Stimulated activated naive CD8-positive, alpha-beta T cell treated with anti-CD3 and anti-CD28 coated beads, Interleukin-15, amount 100 ng/mL, for 72 hours (primary cell): ENCODE data around the gene KLC4.
"Not testable (repeated sequence)": the region's sequence is repeated elsewhere in the genome, so short reads cannot be mapped to it uniquely, and the experiment has no call there.

Experiments
- ATAC-seq: fragments of 150-1000 bp; cut with Tn5 transposase; 2 replicates; pipeline ENCODE4 v1.10.0; 2021; ENCODE audit warnings: mild to moderate bottlenecking, moderate library complexity
- DNase-seq, 2 donors: peaks; one replicate each; pipeline ENCODE4 v3.0.0; 2021 to 2022
- H3K27ac Mint-ChIP-seq, 2 donors: one replicate each; pipeline ENCODE4 v1.8.0; 2022; ENCODE audit warnings: mild to moderate bottlenecking in 2 of 2, mixed read lengths in 2 of 2, moderate library complexity in 2 of 2
- H3K27me3 Mint-ChIP-seq: one replicate; pipeline ENCODE4 v1.8.0; 2022; ENCODE audit warnings: mixed read lengths
- H3K4me1 Mint-ChIP-seq: one replicate; pipeline ENCODE4 v1.8.0; 2022; ENCODE audit warnings: mild to moderate bottlenecking, mixed read lengths
- H3K4me3 Mint-ChIP-seq, 2 donors: one replicate each; pipeline ENCODE4 v1.8.0; 2022; ENCODE audit warnings: mild to moderate bottlenecking in 2 of 2, mixed read lengths in 2 of 2, moderate library complexity in 1 of 2
- H3K9me3 Mint-ChIP-seq, 2 donors: one replicate each; pipeline ENCODE4 v1.8.0; 2022; ENCODE audit warnings: mixed read lengths in 2 of 2

KLC4 gene

GRCh38 chr6:43026365-43026764 lies 33.1 kb upstream of the KLC4 start:
- H3K4me1 Mint-ChIP-seq = peaks cover 21% of the 10 kb centered on the region
- ATAC-seq (no peak), DNase-seq (no peak)
- no peaks in the 10 kb centered on the region for H3K9me3 Mint-ChIP-seq
- no peak overlapping the region for H3K27ac Mint-ChIP-seq
- no peak overlapping the region for H3K4me3 Mint-ChIP-seq
- no peaks in the 10 kb centered on the region for H3K27me3 Mint-ChIP-seq

DNA sequence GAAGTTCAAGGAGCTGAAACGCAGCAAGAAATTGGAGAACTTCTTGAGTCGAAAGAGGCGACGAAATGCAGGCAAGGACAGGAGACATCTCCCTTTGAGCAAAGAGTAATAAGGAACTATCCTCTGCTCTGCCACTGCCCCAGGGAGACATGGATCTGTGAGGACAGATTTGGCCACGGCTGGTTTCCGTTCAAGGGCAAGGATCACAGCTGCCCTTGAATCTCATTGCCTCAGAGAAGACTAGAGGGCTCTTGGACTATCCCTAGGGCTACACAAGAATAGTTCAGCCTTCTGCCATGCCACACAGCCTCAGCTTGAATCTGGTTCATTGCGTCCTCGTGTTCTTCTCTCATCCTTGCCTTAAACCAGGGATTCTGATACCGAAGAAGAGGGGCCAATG lies 30.3 kb upstream of the KLC4 start:
- Mint-ChIP-seq H3K27ac (no peak overlapping the region), H3K27me3 (no peaks in the 10 kb centered on the region), H3K4me3 (no peak overlapping the region), H3K4me1 (peaks cover 6% of the 10 kb centered on the region), H3K9me3 (no peaks in the 10 kb centered on the region)
- no peak for ATAC-seq
- DNase-seq = no peak

DNA sequence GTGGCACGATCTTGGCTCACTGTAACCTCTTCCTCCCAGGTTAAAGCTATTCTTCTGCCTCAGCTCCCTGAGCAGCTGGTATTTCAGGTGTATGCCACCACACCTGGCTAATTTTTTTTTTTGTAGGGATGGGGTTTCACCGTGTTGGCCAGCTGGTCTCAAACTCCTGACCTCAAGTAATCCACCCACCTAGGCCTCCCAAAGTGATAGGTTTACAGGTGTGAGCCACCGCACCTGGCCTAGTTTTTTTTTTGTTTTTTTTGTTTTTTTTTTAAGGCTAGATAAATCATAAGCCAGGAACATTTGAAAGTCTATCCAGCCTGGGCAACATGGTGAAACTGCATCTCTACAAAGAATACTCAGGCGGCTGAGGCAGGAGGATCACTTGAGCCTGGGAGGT lies 27.1 kb upstream of the KLC4 start:
- H3K27ac Mint-ChIP-seq = peak overlapping the region in 1 of 2 donors; percentile 52
- no peak for DNase-seq

GRCh38 chr6:43033496-43034189 lies 25.8 kb upstream of the KLC4 start:
- Mint-ChIP-seq H3K27me3 (no peaks in the 10 kb centered on the region), H3K9me3 (no peaks in the 10 kb centered on the region), H3K27ac (peak overlapping the region in 1 of 2 donors; percentile 3), H3K4me3 (no peak overlapping the region), H3K4me1 (no peaks in the 10 kb centered on the region)
- DNase-seq = no peak
- no peak for ATAC-seq

More for the DNA sequence above, 27.1 kb upstream of the KLC4 start:
- H3K9me3 Mint-ChIP-seq = no peaks in the 10 kb centered on the region
- no peaks in the 10 kb centered on the region for H3K4me1 Mint-ChIP-seq
- H3K4me3 Mint-ChIP-seq = no peak overlapping the region
- no peak for ATAC-seq
- no peaks in the 10 kb centered on the region for H3K27me3 Mint-ChIP-seq

DNA sequence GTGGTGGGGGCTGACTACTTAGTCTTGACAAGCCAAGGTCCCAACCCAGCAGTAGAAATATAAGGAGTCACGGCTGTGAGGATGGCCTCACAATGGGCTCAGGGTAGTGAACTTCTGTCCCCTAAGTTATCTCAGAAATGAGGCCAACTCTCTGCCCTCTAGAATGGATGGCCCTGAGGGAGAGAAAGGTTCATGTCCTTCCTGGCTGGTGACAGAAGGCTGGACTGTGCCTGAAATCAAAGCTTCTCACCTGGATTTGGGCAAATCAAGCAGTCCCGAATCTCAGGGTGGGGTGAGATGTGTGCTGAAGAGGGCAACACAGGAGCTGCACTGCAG lies 25.3 kb upstream of the KLC4 start:
- Mint-ChIP-seq H3K27me3 (no peaks in the 10 kb centered on the region), H3K27ac (no peak overlapping the region), H3K4me3 (no peak overlapping the region)

DNA sequence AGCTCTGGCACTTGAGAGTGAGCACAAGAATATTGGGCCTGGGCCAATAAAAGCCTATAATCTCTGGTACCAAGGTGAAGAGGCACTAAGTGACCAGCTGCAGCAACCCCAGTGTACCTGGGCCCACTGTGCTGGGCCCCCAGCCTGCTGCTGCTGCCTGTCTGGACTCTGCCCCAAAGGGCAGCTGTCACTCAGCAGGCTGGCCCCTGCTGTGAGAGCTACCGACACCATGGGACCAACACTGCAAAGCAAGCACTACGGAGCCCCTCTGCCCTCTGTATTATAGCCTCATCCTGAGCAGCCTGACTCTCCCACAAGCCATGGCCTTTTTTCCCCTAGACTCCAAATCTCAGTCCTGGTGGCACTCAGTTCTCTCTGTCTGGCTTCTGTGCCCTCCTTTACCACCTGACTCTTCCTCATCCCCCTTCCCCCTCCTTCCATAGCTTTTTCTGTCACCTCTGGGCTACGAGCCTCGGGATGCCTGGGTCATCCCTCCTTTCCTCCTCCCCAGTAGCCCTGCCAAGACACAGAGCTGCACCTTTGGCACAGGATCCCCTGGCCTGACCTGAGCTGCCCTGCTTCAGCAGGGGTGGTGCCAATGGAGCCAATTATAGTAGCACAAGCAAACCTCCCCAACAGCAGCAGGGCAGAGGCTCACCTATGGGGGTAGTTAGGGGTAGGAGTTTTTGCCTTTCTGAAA lies 23.8 kb upstream of the KLC4 start:
- H3K4me1 Mint-ChIP-seq = no peaks in the 10 kb centered on the region
- H3K4me3 Mint-ChIP-seq = no peak overlapping the region
- no peaks in the 10 kb centered on the region for H3K9me3 Mint-ChIP-seq
- DNase-seq = no peak
- no peak overlapping the region for H3K27ac Mint-ChIP-seq
- no peak for ATAC-seq
- H3K27me3 Mint-ChIP-seq = no peaks in the 10 kb centered on the region

More for the DNA sequence above, 25.3 kb upstream of the KLC4 start:
- ATAC-seq (no peak), DNase-seq (no peak)
- Mint-ChIP-seq H3K9me3 (no peaks in the 10 kb centered on the region), H3K4me1 (no peaks in the 10 kb centered on the region)

GRCh38 chr6:43036712-43037111 lies 22.7 kb upstream of the KLC4 start:
- DNase-seq = no peak
- Mint-ChIP-seq H3K27me3 (no peaks in the 10 kb centered on the region), H3K9me3 (no peaks in the 10 kb centered on the region), H3K27ac (no peak overlapping the region), H3K4me3 (no peak overlapping the region), H3K4me1 (no peaks in the 10 kb centered on the region)
- ATAC-seq = no peak

DNA sequence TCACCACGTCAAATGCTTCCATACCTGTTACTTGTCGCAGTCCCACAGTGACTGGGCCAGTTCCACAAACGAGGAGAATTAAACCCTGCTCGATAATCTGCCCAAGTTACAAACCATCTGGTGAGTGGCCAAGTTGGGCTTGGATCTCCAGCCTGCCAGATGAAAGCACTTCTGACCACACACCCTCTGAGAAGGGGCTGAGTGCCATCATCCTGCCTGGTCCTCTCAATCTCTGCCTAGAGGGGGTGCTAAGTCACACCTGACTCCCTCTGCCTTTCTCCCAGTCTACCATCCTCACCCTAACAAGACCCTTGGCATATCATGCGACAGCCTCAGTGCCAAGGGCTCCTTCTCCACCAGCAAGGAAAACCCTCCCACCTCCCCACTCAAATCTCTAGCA lies 22.2 kb upstream of the KLC4 start:
- no peak overlapping the region for H3K27ac Mint-ChIP-seq
- ATAC-seq (no peak), DNase-seq (no peak)
- no peaks in the 10 kb centered on the region for H3K27me3 Mint-ChIP-seq
- no peaks in the 10 kb centered on the region for H3K4me1 Mint-ChIP-seq
- no peaks in the 10 kb centered on the region for H3K9me3 Mint-ChIP-seq
- H3K4me3 Mint-ChIP-seq = no peak overlapping the region

DNA sequence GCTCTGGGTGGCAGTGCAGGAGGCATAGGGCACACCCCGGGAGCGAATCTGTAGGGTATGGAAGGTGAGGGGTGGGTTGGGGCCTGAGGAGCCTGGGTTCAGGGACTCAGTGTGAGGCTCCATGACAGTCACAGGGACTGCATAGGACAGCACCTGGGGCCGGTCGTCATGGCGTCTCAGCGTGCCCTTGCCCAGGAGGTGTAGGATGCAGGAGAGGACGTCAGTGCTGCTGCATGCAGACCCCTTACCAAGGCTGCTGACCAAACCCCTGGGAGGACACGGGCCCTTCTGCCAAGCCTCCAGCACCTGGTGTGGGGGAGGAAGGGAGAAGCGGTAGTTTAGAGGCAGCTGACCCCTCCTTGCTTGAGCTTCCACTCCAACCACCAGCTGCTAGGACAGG lies 21.7 kb upstream of the KLC4 start:
- no peak for DNase-seq
- ATAC-seq = peak; percentile 36
- H3K27ac Mint-ChIP-seq = no peak overlapping the region
- no peaks in the 10 kb centered on the region for H3K9me3 Mint-ChIP-seq
- H3K4me3 Mint-ChIP-seq = no peak overlapping the region
- no peaks in the 10 kb centered on the region for H3K27me3 Mint-ChIP-seq
- no peaks in the 10 kb centered on the region for H3K4me1 Mint-ChIP-seq

DNA sequence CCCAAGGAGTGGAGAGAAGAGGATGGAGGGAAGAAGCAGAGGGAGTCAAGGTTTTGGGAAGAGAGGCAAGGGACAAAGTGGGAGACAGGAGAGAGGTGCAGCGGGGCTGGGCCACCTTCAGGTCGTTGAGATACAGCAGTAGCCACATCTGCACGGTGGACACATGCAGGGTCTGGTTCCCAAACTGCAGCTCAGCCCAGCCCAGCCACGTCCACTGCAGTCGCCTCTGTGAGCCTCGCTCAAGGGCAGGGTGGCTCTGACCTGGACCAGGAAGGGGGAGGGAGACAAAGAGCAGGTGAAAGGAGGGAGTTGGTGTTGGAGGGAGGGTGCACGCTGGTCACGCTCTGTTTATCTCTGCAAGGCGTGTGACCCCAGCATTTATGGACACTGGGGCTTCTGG lies 20.7 kb upstream of the KLC4 start:
- DNase-seq = no peak
- Mint-ChIP-seq H3K4me1 (no peaks in the 10 kb centered on the region), H3K9me3 (no peaks in the 10 kb centered on the region), H3K4me3 (no peak overlapping the region), H3K27ac (peak overlapping the region in 1 of 2 donors; percentile 22), H3K27me3 (no peaks in the 10 kb centered on the region)
- ATAC-seq = no peak

- Mint-ChIP-seq H3K27me3 (no peaks in the 10 kb centered on the region), H3K4me1 (no peaks in the 10 kb centered on the region), H3K9me3 (no peaks in the 10 kb centered on the region), H3K4me3 (no peak overlapping the region), H3K27ac (peak overlapping the region; percentile 7 to 48)
- no peak for ATAC-seq
- DNase-seq = no peak
Observed at GRCh38 chr6:43040542-43041257, 18.7 kb upstream of the KLC4 start.

- H3K27me3 Mint-ChIP-seq, H3K9me3 Mint-ChIP-seq, ATAC-seq, DNase-seq, H3K27ac Mint-ChIP-seq, H3K4me3 Mint-ChIP-seq, H3K4me1 Mint-ChIP-seq: not testable (repeated sequence)
Observed at GRCh38 chr6:43041475-43041874, 18.0 kb upstream of the KLC4 start.

- no peak overlapping the region for H3K4me3 Mint-ChIP-seq
- H3K4me1 Mint-ChIP-seq = no peaks in the 10 kb centered on the region
- ATAC-seq = no peak
- no peak for DNase-seq
- H3K9me3 Mint-ChIP-seq = no peaks in the 10 kb centered on the region
- no peaks in the 10 kb centered on the region for H3K27me3 Mint-ChIP-seq
- no peak overlapping the region for H3K27ac Mint-ChIP-seq
Observed at GRCh38 chr6:43043310-43043709, 16.1 kb upstream of the KLC4 start.

DNA sequence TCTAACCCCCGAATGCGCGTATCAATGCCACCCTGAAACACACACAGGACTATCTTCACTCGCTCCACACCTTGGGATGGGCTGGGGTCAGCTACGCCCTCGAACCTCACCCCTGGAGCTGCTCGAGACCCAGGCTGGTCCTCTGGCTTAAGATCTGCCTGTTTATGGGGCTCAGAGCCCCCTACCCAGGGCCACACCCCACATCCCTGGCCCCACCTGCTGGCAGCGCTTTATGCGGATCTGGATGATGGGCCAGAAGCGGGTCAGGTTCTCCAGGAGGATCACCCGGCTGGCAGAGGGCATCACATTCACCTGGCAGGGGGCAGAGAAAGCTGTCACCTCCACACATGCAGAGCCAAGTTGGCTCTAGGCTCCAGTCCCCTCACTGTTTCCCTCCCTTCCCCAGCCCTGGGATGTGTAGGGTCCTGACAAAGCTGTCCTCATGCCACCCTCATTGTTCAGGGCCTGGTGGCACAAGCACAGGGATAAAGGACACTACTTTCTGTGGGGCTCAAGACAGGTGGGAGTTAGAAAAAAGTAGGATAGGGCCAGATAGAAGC lies 14.0 kb upstream of the KLC4 start:
- no peak overlapping the region for H3K27ac Mint-ChIP-seq
- no peak overlapping the region for H3K4me3 Mint-ChIP-seq
- peaks cover 8% of the 10 kb centered on the region for H3K4me1 Mint-ChIP-seq
- no peaks in the 10 kb centered on the region for H3K27me3 Mint-ChIP-seq
- ATAC-seq (no peak), DNase-seq (no peak)
- no peaks in the 10 kb centered on the region for H3K9me3 Mint-ChIP-seq

- H3K27ac Mint-ChIP-seq = no peak overlapping the region
- H3K4me1 Mint-ChIP-seq = peaks cover 31% of the 10 kb centered on the region
- ATAC-seq (no peak), DNase-seq (no peak)
- H3K9me3 Mint-ChIP-seq = no peaks in the 10 kb centered on the region
- no peak overlapping the region for H3K4me3 Mint-ChIP-seq
- H3K27me3 Mint-ChIP-seq = no peaks in the 10 kb centered on the region
Observed at GRCh38 chr6:43047998-43048397, 11.4 kb upstream of the KLC4 start.

DNA sequence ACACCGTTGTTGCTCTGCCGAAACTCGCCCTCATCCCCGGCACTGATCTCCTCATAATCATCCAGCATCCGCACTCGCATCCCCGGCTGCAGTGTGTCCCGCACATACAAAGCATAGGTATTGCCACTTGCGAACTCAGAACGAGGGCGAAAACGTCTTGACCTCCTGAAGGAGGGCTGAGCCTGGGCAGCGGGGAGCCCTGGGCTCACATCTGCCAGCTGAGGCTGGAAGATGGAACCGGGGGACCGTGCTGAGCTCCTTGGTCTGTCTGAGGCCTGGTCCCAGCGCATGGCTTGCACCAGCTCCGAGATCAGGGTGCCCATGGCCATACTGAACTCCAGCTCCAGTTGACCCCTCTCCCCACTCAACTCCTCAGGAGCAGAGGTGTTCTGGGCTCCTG lies 8.4 kb upstream of the KLC4 start:
- peaks cover 49% of the 10 kb centered on the region for H3K4me1 Mint-ChIP-seq
- H3K4me3 Mint-ChIP-seq = no peak overlapping the region
- H3K27ac Mint-ChIP-seq = peak overlapping the region in 1 of 2 donors; percentile 59
- DNase-seq = no peak
- no peak for ATAC-seq
- no peaks in the 10 kb centered on the region for H3K9me3 Mint-ChIP-seq
- H3K27me3 Mint-ChIP-seq = no peaks in the 10 kb centered on the region
